ENCODE results near the gene MRTFA.
"Not testable (repeated sequence)": the region's sequence is repeated elsewhere in the genome, so short reads cannot be mapped to it uniquely, and the experiment has no call there.

The MRTFA gene

DNA sequence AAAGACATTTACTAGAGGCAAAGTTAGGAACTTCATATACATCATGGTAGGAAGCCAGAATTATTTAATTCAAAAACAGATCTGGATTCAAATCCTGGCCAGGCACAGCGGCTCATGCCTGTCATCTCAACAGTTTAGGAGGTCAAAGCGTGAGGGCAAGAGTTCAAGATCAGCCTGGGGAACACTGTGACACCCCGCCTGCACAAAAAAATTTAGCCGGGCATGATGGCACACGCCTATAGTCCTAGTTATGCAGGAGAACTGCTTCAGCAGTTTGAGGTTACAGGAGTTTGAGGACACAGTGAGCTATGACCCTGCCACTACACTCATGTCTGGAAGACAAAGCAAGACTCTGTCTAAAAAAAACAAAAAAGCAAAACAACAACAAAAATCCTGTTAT is 8.9 kb downstream of the MRTFA start:
- DNase-seq (ENCODE audit: low read depth in 3 of 3), result no peak

DNA sequence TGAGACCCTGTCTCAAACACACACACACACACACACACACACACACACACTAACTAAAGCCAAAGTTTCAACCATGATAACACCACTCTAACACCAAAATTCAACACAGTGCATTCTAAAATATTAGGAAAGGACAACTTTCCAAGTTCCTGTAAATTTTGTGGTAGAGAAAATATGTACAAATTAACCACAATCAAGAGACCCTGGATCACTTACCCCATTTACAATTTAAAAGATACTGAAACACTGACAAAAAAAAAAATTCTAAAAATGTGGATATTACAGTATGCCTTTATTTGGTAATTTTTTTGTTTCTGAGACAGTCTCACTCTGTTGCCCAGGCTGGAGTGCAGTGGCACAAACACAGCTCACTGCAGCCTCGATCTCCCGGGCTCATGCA is 9.7 kb downstream of the MRTFA start:
- DNase-seq (ENCODE audit: low read depth in 3 of 3), result no peak

DNA sequence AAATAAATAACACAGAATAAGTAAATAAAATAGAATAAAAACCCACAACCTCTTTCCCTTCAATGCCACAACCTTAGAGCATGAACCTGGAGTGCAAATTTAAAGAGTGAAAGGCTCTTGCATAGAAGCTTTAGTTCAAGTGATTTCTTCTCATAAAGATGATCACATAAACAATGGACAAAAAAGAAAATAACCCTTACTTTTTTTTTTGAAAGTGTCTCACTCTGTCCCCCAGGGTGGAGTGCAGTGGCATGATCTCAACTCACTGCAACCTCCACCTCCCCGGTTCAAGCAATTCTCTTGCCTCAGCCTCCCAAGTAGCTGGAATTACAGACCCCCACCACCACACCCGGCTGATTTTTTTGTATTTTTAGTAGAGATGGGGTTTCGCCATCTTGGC is 10.7 kb downstream of the MRTFA start:
- DNase-seq (ENCODE audit: low read depth in 3 of 3), result not testable (repeated sequence)

DNA sequence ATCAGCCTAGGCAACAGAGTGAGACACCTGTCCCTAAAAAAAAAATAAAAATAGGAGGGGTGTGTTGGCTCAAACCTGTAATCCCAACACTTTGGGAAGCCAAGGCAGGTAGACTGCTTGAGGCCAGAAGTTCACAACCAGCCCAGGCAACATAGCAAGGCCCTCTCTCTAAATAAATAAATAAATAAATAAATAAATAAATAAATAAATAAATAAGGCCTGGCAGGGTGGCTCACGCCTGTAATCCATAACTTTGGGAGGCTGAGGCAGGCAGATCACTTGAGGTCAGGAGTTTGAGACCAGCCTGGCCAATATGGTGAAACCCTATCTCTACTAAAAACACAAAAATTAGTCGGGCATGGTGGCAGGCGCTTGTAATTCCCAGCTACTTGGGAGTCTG is 11.2 kb downstream of the MRTFA start:
- DNase-seq (ENCODE audit: low read depth in 3 of 3), result not testable (repeated sequence)

DNA sequence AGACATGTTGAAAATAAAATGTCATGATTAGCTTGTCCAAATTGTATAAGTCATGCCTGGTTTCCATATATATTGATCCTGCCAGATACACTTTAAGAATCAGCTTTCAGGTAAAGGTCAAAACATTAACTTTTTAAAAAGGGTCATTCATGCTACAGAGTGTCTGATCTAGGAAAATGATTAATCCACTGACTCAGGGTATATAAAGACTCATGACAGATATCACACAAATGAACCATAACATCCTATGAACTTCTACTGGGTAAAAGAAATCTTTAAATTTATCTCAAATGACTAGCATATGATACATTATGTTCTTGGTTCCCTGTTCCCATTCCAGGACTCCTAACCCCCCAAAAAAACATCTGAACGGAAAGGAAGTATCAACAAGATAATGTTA is 11.7 kb downstream of the MRTFA start:
- DNase-seq (ENCODE audit: low read depth in 3 of 3), result no peak

DNA sequence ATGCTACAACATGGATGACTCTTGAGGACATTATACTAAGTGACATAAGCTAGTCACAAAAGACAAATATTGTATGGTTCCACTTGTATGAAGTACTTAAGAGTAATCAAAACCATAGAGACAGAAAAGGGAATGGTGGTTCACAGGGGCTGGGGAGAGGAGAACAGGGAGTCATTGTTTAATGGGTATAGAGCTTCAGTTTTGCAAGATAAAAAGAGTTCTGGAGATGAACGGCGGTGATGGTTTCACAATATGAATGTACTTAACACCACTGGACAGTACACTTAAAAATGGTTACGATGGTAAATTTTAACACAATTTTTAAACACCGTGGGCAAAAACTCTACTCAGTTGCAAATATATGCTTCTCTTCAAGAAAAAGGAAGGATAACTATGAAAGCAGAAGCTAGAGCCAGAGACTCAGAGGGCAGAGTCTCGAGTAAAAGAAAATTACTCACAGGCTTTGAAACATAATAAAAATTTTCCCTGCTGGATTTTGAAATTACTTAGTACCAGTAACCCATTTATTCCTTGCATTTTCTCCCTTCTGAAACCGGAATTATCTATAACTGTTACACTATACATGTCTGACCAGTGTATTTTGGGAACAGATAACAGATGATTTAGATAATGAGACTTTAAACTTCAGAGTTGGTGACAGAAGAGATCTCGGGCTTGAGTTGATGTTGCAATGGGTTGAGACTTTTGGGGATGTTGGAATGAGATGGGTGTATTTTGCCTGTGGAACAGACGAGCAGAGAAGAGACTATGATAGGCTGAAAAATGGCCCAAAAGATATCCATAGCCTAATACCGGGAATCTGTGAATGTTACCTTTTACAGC is 15.0 kb downstream of the MRTFA start:
- no peak for DNase-seq (ENCODE audit: low read depth in 3 of 3)

DNA sequence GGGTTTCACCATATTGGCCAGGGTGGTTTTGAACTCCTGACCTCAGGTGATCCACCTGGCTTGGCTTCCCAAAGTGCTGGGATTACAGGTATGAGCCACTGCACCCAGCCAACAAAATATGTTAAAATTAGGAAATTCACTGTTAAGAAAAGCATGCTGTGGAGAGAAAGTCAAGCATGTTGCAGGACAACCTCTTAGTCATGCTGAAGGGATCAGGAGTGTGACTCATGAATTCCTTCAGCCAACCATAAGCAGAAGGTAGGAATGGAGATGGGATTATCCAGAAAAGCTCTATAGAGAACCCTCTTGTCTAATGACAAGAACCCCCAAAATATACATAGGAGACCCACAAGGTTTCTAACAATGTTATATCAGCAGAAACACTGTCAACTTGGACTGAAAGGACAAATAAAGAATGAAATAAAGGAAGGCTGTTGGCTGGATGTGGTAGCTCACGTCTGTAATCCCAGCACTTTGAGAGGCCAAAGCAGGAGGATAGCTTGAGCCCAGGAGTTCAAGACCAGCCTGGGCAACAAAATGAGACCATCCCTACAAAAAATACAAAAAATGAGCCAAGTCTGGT is 16.0 kb downstream of the MRTFA start:
- DNase-seq (ENCODE audit: low read depth in 3 of 3), result no peak

DNA sequence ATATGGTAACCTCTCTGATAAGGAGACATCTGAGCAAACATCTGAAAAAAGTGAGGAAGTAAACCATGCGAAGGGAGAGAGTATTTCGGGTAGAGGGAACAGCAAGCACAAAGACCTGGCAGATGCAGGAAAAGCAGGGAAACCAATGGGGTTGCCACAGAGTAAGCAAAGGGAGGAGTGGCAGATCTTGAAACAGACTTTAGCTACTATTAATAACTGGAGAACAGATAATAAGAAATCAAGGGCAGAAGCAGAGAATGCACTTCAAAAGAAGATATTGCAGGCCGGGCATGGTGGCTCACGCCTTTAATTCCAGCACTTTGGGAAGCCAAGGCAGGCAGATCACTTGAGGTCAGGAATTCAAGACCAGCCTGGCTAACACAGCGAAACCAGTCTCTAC is 18.1 kb downstream of the MRTFA start:
- DNase-seq (ENCODE audit: low read depth in 3 of 3), result no peak

DNA sequence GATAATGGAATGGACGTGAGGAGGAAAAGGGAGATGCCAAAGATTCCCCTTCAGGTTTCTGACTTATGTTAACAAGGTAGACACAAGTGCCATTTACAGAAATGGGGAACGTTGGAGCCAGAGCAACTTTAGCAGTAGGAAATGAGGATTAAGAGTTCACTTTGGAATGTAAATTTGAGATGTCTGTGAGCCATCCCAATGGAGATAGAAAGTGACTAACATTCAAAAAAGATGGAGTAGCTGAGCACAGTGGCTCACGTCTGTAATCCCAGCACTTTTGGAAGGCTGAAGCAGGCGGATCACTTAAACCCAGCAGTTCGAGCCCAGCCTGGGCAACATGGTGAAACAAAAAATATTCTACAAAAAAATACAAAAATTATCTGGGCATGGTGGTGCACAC is 19.9 kb downstream of the MRTFA start:
- DNase-seq (ENCODE audit: low read depth in 3 of 3), result no peak

DNA sequence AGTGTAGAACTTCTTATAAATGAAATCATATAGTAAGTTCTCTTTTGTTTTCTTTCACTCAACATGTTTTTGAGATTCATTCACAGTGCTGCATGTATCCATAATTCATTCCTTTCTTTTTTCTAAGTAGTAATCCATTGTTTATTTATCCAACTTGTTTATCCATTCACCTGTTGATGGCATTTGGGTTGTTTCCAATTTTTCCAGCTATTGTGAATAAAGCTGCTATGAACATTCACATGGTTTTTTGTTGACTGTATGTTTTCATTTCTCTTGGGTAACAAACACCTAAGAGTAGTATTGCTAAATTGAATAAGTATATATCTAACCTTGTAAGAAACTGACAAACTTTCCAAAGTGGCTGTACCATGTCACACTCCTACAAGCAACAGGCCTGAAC is 23.5 kb downstream of the MRTFA start:
- DNase-seq (ENCODE audit: low read depth in 3 of 3), result no peak

DNA sequence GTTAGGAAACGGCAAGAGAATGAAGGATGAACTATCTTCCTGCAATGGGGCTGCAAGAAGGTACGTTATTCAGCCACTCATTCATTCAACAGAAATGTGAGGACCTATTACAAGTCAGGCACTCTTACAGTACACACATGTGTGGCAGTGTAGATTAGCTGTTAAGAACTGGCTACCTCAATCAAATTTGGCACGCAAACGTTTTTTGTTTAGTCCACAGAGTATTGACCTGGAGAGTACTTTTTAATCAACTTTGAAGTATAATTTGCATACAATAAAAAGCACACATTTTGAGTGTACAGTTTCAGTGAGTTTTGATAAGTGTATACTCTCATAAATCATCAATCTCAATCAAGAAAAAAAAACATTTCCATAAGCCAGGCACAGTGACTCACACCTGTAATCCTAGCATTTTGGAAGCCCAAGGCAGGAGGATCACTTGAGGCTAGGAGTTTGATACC is 24.2 kb downstream of the MRTFA start:
- DNase-seq (ENCODE audit: low read depth in 3 of 3), result no peak

DNA sequence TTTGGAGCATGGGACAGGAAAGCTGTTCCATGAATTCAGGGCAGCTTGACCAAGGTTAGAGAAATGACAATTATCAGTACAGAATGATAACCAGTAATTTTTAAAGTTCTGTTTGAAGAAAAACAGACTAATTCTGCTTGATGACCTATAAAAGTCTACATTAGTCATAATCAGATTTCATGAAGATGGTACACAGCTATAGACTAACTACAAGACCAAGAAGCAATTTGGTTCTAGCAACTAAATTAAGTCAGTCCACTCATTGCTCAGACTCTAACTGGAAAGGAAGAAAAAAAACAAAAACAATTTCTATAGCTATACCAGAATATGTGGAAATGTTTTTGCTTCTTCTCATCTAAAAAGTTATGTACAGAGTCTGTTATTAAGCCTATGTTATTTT is 24.9 kb downstream of the MRTFA start:
- no peak for DNase-seq (ENCODE audit: low read depth in 3 of 3)

DNA sequence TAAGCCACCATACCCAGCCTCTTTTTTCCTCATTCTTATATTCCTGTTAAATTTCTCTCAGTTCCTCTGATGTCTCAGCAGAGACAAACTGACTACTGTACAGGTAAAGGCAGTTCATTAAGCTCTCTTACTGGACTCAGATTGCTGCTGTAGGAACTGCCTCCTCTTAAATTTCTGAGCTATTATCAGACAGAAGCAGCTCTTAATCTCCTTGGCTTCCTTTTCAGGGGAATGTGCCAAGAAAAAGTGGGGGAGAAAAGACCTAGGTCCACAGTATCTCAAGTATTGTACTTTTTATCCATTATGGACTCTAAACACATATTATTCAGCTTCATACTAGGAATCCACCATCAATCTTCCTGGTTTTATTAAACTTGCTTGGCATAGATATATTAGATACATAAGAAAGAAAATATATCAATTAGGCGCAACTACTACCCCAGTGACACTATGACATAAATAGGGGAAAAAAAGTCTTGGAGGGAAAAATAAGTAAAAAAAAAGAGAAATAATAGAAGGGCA is 26.1 kb downstream of the MRTFA start:
- no peak for DNase-seq (ENCODE audit: low read depth in 3 of 3)

DNA sequence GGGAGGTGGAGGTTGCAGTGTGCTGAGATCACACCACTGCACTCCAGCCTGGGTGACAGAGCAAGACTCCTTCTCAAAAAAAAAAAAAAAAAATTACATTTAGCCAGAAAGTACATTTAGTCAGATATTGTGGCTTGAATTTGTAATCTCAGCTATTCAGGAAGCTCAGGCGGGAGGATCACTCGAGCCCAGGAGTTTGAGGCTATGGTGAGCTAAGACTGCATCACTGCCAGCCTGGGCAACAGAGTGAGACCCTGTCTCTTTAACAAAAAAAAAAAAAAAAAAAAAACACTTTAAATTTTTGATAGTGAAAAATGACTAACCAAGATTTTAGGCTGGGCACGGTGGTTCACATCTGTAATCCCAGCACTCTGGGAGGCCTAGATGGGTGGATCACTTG is 27.3 kb downstream of the MRTFA start:
- no peak for DNase-seq (ENCODE audit: low read depth in 3 of 3)

DNA sequence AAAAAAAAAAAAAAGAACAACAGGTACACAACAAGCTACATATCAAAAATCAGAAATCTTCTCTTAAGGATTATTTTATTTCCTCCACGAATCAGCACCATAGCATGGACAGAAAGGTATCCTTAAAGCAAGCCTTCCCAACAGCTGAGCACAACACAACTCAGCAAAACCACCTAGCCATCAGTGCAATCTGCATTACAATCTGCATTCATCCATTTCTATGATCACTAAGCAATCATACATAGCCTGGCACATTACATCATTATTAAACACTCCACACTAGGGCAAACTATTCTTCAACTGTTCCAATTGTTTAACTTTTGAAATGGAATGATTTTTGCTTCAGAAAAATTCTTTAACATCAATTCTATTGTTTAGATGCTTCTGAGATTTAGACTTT is 29.0 kb downstream of the MRTFA start:
- no peak for DNase-seq (ENCODE audit: low read depth in 3 of 3)

DNA sequence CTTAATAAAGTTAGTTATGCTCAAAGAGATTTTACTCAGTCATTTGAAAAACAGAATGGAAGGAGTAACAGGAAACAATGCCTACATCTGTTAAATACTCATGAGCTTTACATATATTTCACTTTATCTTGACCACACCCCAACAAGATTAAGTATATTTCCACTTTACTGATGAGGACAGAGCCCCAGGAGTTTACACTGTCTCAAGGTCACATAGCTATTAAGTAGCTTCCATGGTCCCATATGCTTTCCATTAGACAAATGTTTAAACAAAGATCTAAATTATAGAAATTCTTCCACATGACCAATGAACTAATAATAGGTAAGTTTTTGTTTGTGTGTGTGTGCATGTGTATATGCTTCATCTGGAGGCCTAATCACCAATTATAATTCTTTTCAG is 30.2 kb downstream of the MRTFA start:
- no peak for DNase-seq (ENCODE audit: low read depth in 3 of 3)

DNA sequence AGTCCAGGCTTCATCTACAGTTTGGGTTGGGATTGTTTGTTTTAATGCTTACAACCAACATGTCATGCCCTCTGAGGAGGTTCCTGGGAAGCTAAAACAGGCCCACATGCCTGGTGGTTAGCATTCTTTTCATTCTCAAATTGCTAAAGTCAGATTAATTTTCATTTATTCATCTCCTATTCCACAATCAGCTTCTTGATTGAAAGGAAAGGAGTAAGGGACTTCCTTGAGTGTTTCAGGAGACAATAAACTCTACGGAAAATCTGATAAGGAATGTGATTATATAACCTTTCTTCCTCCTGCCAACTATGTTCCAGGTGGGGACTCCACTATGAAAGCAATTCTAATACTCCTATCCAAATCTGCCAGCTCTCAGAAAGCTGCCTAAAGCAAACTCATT is 30.8 kb downstream of the MRTFA start:
- DNase-seq (ENCODE audit: low read depth in 3 of 3), result no peak

DNA sequence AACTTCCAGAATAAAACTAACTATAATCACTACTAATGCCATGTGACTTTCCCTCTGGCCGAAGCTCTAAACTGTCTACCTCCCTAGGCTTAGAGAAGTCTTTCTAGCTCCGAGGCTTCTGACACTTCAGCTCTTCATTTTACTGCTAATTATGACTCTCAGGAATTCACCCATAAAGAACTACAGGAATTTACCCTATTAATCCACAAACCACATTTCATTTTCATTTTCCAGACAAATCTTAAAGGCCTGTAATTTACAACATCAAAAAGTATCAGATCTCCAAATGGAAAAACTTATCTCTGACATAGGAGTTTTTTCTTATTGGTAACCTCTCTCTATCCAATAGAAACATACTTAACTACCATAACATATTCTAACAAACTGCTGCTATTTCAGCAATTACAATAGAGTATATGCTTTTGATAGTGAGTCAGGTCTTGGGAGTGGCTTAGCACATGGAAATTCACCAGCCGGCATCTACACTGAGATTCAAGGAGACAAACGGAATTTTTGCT is 33.4 kb downstream of the MRTFA start:
- no peak for DNase-seq (ENCODE audit: low read depth in 3 of 3)

DNA sequence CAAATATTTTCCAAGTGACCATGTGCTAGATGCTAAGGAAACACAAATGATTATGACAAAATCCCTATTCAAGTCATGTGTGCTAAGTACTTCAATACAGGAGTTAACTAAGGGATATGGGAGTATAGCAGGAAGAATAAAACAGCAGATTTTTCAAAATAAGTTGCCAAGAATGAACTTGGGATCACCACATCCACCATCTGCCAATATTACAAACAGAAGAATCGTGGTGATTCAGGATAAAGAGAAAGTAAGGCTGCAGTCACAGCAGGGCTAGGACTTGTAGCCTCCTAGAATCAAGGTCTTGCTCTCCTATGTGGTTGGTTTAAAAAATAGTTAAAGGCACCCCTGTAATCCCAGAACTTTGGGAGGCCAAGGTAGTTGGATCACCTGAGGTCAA is 34.3 kb downstream of the MRTFA start:
- no peak for DNase-seq (ENCODE audit: low read depth in 3 of 3)

DNA sequence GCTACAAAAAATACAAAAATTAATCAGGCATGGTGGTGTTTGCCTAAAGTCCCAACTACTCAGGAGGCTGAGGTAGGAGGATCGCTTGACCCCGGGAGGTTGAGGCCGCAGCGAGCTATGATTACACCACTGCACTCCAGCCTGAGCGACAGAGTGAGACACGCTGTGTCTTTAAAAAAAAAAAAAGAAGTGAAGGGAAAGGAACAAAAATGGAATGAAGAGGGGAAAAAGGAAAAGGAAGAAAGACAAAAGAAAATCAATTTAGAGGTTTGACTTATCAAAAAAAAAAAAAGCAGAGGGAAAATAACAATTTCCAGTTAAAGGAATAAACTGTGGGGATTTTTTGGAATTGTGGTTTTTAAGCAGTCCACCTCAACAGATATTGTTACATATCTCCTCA is 36.8 kb downstream of the MRTFA start:
- DNase-seq (ENCODE audit: low read depth in 3 of 3), result no peak

DNA sequence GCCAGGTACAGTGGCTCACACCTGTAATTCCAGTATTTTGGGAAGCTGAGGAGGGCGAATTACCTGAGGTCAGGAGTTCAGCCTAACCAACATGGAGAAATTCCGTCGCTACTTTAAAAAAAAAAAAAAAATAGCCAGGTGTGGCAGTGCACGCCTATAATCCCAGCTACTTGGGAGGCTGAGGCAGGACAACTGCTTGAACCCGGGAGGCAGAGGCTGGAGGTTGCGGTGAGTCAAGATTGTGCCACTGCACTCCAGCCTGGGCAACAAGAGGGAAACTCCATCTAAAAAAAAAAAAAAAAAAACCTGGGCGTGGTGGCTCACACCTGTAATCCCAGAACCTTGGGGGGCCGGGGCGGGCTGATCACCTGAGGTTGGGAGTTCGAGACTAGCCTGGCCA is 37.8 kb downstream of the MRTFA start:
- not testable (repeated sequence) for DNase-seq (ENCODE audit: low read depth in 3 of 3)

DNA sequence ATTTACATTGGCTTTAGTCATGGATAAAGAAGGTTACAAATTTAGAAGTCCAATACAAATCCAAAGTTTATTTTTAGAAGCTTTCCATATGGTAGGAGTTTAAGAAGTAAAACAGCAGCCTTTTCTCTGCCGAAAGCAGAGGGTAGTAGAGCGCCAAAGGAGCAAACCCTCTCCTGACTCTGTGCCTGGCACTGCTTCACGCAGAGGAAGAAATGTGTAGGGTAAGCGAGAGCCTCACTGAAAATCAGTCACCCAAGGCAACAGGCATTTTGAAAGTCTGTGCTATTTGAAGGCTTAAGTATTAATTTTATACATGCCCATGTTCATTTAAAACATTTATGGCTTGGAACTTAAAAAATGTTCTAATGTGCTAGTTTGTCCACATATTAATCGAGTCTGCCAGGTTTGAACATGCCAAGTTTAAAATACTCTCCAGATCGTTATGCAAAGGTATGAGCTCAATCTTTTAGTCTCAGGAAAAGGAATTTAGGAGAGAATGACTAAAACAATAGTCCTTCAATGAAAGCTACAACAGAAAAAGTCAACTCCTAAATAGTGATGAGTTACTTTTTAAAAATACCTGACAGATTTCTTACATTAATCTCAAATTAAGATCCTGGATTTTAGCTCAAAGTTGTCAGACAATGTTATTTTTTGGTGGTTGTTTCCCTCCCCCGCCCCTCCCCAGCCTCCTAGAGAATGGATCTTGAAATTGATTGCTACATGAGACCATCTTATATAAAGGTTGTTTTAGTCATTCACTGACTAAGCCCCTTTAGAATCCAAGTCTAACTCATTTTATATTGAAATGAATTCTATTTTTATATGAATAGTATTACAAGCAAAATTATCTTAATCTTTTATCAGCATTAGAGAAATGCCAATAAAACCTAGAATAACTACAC is 38.7 kb downstream of the MRTFA start:
- no peak for DNase-seq (ENCODE audit: low read depth in 3 of 3)
